Mesothelial cell of epicardium (in vitro differentiated cells): ENCODE results near the gene SRSF10. TPM values are rescaled to one million over a fixed set of nuclear protein-coding genes. Genes with fewer than 3 reads are reported as not detected.

ENCODE experiments used
- DNase-seq, 2 experiments: peaks; one replicate each; pipeline ENCODE4 v3.0.0; 2021; ENCODE audit warnings: low spot score in 2 of 2; ENCODE audit not compliant: unreplicated experiment in 2 of 2
- H3K27ac Mint-ChIP-seq: 2 replicates; pipeline ENCODE4 v1.8.0; 2021; ENCODE audit warnings: mixed read lengths
- H3K27me3 Mint-ChIP-seq: 2 replicates; pipeline ENCODE4 v1.8.0; 2021; ENCODE audit warnings: low read depth, mixed read lengths
- H3K36me3 Mint-ChIP-seq: 2 replicates; pipeline ENCODE4 v1.8.0; 2021; ENCODE audit warnings: mixed read lengths
- H3K4me1 Mint-ChIP-seq: 2 replicates; pipeline ENCODE4 v1.8.0; 2021; ENCODE audit warnings: mixed read lengths
- H3K4me3 Mint-ChIP-seq: 2 replicates; pipeline ENCODE4 v1.8.0; 2021; ENCODE audit warnings: mild to moderate bottlenecking, moderate library complexity, mixed read lengths
- H3K9me3 Mint-ChIP-seq: 2 replicates; pipeline ENCODE4 v1.8.0; 2021; ENCODE audit warnings: mixed read lengths
- CTCF ChIP-seq: fragments of 200-600 bp; sonication (generic); IDR thresholded peaks from one replicate; pipeline ENCODE4 v1.5.0; 2021; ENCODE audit warnings: antibody characterized with exemption; ENCODE audit not compliant: unreplicated experiment
- total RNA-seq: library from RNA; stranded (reverse); gene quantifications from 3 replicates; pipeline ENCODE4 v1.2.1, GENCODE V29; 2021

Gene SRSF10
- total RNA-seq, 1 donor from 2014 or later, result 201 TPM

GRCh38 chr1:24003331-24003972 lies 23.3 kb upstream of the SRSF10 start:
- no peak for TF ChIP-seq CTCF
- no peak overlapping the region for H3K4me3 Mint-ChIP-seq
- H3K9me3 Mint-ChIP-seq, result peaks cover 4% of the 10 kb centered on the region
- H3K4me1 Mint-ChIP-seq, result peaks cover 16% of the 10 kb centered on the region
- no peak for DNase-seq
- no peaks in the 10 kb centered on the region for H3K36me3 Mint-ChIP-seq
- no peak overlapping the region for H3K27ac Mint-ChIP-seq
- H3K27me3 Mint-ChIP-seq, result no peaks in the 10 kb centered on the region

- no peaks in the 10 kb centered on the region for H3K36me3 Mint-ChIP-seq
- H3K4me1 Mint-ChIP-seq, result peaks cover 11% of the 10 kb centered on the region
- DNase-seq, result no peak
- TF ChIP-seq CTCF, result no peak
- no peak overlapping the region for H3K4me3 Mint-ChIP-seq
- no peak overlapping the region for H3K27ac Mint-ChIP-seq
- H3K27me3 Mint-ChIP-seq, result no peaks in the 10 kb centered on the region
- peaks cover 4% of the 10 kb centered on the region for H3K9me3 Mint-ChIP-seq
Measured at GRCh38 chr1:24002695-24003094, 22.6 kb upstream of the SRSF10 start.

GRCh38 chr1:23999156-23999671 lies 19.1 kb upstream of the SRSF10 start:
- TF ChIP-seq CTCF, result no peak
- peak overlapping the region; percentile 17 for H3K27ac Mint-ChIP-seq
- H3K27me3 Mint-ChIP-seq, result no peaks in the 10 kb centered on the region
- no peak overlapping the region for H3K4me3 Mint-ChIP-seq
- no peaks in the 10 kb centered on the region for H3K36me3 Mint-ChIP-seq
- no peak for DNase-seq
- H3K9me3 Mint-ChIP-seq, result no peaks in the 10 kb centered on the region
- H3K4me1 Mint-ChIP-seq, result peaks cover 11% of the 10 kb centered on the region

GRCh38 chr1:23997812-23998211 lies 17.7 kb upstream of the SRSF10 start:
- Mint-ChIP-seq H3K27me3 (no peaks in the 10 kb centered on the region), H3K4me1 (peaks cover under 1% of the 10 kb centered on the region), H3K4me3 (no peak overlapping the region), H3K9me3 (no peaks in the 10 kb centered on the region), H3K27ac (no peak overlapping the region), H3K36me3 (no peaks in the 10 kb centered on the region)
- TF ChIP-seq CTCF, result no peak
- DNase-seq, result no peak

GRCh38 chr1:23996700-23997229 lies 16.6 kb upstream of the SRSF10 start:
- Mint-ChIP-seq H3K36me3 (no peaks in the 10 kb centered on the region), H3K4me1 (no peaks in the 10 kb centered on the region), H3K4me3 (no peak overlapping the region), H3K27me3 (no peaks in the 10 kb centered on the region), H3K9me3 (peaks cover under 1% of the 10 kb centered on the region), H3K27ac (no peak overlapping the region)
- no peak for DNase-seq
- no peak for TF ChIP-seq CTCF
